ENCODE results near the gene STK32B. TPM values are rescaled to one million over a fixed set of nuclear protein-coding genes. Genes with fewer than 3 reads are reported as not detected.

The STK32B gene
- total and polyA plus RNA-seq, 4 donors = 0.02 to 0.28 (median 0.08) TPM; not detected in 1

- no peak overlapping the region for H3K9ac ChIP-seq (ENCODE audit: low read depth in 1 of 2, low read length in 2 of 2)
- no peak for DNase-seq (ENCODE audit: low spot score)
These were observed 427.4 kb downstream of the STK32B start for GRCh38 chr4:5478697-5479096.

GRCh38 chr4:5479518-5480060, 428.3 kb downstream of the STK32B start:
- no peak for TF ChIP-seq HNF4G (IDR thresholded peaks at IDR 0.05)
- 87% methylated on average over 4 of the region's 4 CpGs for WGBS
- Histone ChIP-seq H3K36me3 (ENCODE audit: control insufficient read depth in 4 of 4, insufficient read depth in 3 of 4, low read depth in 1 of 4, low read length in 3 of 4) (no peaks in the 10 kb centered on the region), H3K4me1 (ENCODE audit: control insufficient read depth in 4 of 4, insufficient read depth in 4 of 4, low read length in 3 of 4) (no peaks in the 10 kb centered on the region), H3K9me3 (ENCODE audit: control insufficient read depth in 4 of 4, low read length in 3 of 4) (no peaks in the 10 kb centered on the region), H3K4me3 (ENCODE audit: low read depth in 1 of 3, low read length in 3 of 3) (no peak overlapping the region), H3K27me3 (ENCODE audit: control insufficient read depth in 4 of 4, insufficient read depth in 4 of 4, low read length in 3 of 4) (no peaks in the 10 kb centered on the region), H3K9ac (ENCODE audit: low read depth in 1 of 2, low read length in 2 of 2) (no peak overlapping the region), H3K27ac (ENCODE audit: low read depth in 1 of 2, low read length in 2 of 2) (no peak overlapping the region)
- no peak for DNase-seq (ENCODE audit: low spot score)

More at GRCh38 chr4:5478697-5479096, 427.4 kb downstream of the STK32B start:
- TF ChIP-seq FOXA1 (IDR thresholded peaks at IDR 0.05) = no peak
- TF ChIP-seq, protein P1, sequence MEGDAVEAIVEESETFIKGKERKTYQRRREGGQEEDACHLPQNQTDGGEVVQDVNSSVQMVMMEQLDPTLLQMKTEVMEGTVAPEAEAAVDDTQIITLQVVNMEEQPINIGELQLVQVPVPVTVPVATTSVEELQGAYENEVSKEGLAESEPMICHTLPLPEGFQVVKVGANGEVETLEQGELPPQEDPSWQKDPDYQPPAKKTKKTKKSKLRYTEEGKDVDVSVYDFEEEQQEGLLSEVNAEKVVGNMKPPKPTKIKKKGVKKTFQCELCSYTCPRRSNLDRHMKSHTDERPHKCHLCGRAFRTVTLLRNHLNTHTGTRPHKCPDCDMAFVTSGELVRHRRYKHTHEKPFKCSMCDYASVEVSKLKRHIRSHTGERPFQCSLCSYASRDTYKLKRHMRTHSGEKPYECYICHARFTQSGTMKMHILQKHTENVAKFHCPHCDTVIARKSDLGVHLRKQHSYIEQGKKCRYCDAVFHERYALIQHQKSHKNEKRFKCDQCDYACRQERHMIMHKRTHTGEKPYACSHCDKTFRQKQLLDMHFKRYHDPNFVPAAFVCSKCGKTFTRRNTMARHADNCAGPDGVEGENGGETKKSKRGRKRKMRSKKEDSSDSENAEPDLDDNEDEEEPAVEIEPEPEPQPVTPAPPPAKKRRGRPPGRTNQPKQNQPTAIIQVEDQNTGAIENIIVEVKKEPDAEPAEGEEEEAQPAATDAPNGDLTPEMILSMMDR (IDR thresholded peaks at IDR 0.05; ENCODE audit: low read depth, low read length, missing input control) = no peak
- no peak for TF ChIP-seq GABPA (IDR thresholded peaks at IDR 0.05 in 1 of 2, conservative IDR thresholded peaks at IDR 0.05 in 1 of 2)
- TF ChIP-seq EGR1 (IDR thresholded peaks at IDR 0.05; ENCODE audit: low read depth in 2 of 2) = no peak
- TF ChIP-seq SP1 (IDR thresholded peaks at IDR 0.05) = no peak
- TF ChIP-seq JUND (IDR thresholded peaks at IDR 0.05) = no peak
- no peak for TF ChIP-seq RXRA (IDR thresholded peaks at IDR 0.05)
- no peak for TF ChIP-seq RAD21 (IDR thresholded peaks at IDR 0.05)
- Histone ChIP-seq H3K4me1 (ENCODE audit: control insufficient read depth in 4 of 4, insufficient read depth in 4 of 4, low read length in 3 of 4) (no peaks in the 10 kb centered on the region), H3K27ac (ENCODE audit: low read depth in 1 of 2, low read length in 2 of 2) (no peak overlapping the region), H3K27me3 (ENCODE audit: control insufficient read depth in 4 of 4, insufficient read depth in 4 of 4, low read length in 3 of 4) (no peaks in the 10 kb centered on the region), H3K4me3 (ENCODE audit: low read depth in 1 of 3, low read length in 3 of 3) (no peak overlapping the region), H3K9me3 (ENCODE audit: control insufficient read depth in 4 of 4, low read length in 3 of 4) (no peaks in the 10 kb centered on the region), H3K36me3 (ENCODE audit: control insufficient read depth in 4 of 4, insufficient read depth in 3 of 4, low read depth in 1 of 4, low read length in 3 of 4) (no peaks in the 10 kb centered on the region)
- WGBS = 82% methylated on average over 6 of the region's 6 CpGs

DNA sequence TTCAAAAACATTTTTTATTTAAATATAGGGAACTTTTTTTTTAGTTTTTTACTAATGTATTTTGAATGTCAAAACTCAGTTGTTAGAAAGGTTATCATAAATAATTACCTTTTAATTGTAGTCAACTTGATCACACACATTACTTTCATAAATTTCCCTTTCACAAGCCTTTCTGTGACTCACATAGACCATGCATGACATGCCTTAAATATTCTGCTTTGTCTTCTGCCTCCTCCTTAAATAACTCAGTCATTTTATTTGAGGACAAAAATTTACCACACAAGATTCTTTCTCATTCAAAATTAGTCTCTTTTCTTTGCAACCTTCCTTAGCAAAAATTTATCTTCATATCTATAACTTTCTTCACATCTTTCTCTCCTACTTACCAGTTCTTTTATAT, 437.1 kb downstream of the STK32B start:
- Histone ChIP-seq H3K9me3 (ENCODE audit: control insufficient read depth in 4 of 4, low read length in 3 of 4) (peaks cover 0 to 4% (median 0%) of the 10 kb centered on the region in 4 donors), H3K36me3 (ENCODE audit: control insufficient read depth in 4 of 4, insufficient read depth in 3 of 4, low read depth in 1 of 4, low read length in 3 of 4) (no peaks in the 10 kb centered on the region), H3K27me3 (ENCODE audit: control insufficient read depth in 4 of 4, insufficient read depth in 4 of 4, low read length in 3 of 4) (no peaks in the 10 kb centered on the region), H3K4me3 (ENCODE audit: low read depth in 1 of 3, low read length in 3 of 3) (no peak overlapping the region), H3K9ac (ENCODE audit: low read depth in 1 of 2, low read length in 2 of 2) (no peak overlapping the region), H3K27ac (ENCODE audit: low read depth in 1 of 2, low read length in 2 of 2) (no peak overlapping the region), H3K4me1 (ENCODE audit: control insufficient read depth in 4 of 4, insufficient read depth in 4 of 4, low read length in 3 of 4) (no peaks in the 10 kb centered on the region)
- no peak for DNase-seq (ENCODE audit: low spot score)
- TF ChIP-seq EGR1 (IDR thresholded peaks at IDR 0.05; ENCODE audit: low read depth in 2 of 2) (no peak), SP1 (IDR thresholded peaks at IDR 0.05) (no peak), HNF4A (conservative IDR thresholded peaks at IDR 0.05) (no peak), MAX (IDR thresholded peaks at IDR 0.05) (no peak), JUND (IDR thresholded peaks at IDR 0.05) (no peak), RAD21 (IDR thresholded peaks at IDR 0.05) (no peak), GABPA (IDR thresholded peaks at IDR 0.05 in 1 of 2, conservative IDR thresholded peaks at IDR 0.05 in 1 of 2) (no peak), YY1 (IDR thresholded peaks at IDR 0.05) (no peak), HNF4G (IDR thresholded peaks at IDR 0.05) (no peak), NR2F2 (IDR thresholded peaks at IDR 0.05) (no peak), RXRA (IDR thresholded peaks at IDR 0.05) (no peak), FOXA1 (IDR thresholded peaks at IDR 0.05) (no peak), TAF1 (conservative IDR thresholded peaks at IDR 0.05) (no peak)
- TF ChIP-seq, protein P1 (IDR thresholded peaks at IDR 0.05; ENCODE audit: low read depth, low read length, missing input control) = no peak
- TF ChIP-seq, protein P2, sequence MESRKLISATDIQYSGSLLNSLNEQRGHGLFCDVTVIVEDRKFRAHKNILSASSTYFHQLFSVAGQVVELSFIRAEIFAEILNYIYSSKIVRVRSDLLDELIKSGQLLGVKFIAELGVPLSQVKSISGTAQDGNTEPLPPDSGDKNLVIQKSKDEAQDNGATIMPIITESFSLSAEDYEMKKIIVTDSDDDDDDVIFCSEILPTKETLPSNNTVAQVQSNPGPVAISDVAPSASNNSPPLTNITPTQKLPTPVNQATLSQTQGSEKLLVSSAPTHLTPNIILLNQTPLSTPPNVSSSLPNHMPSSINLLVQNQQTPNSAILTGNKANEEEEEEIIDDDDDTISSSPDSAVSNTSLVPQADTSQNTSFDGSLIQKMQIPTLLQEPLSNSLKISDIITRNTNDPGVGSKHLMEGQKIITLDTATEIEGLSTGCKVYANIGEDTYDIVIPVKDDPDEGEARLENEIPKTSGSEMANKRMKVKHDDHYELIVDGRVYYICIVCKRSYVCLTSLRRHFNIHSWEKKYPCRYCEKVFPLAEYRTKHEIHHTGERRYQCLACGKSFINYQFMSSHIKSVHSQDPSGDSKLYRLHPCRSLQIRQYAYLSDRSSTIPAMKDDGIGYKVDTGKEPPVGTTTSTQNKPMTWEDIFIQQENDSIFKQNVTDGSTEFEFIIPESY (IDR thresholded peaks at IDR 0.05) = no peak
- TF ChIP-seq, protein P3, sequence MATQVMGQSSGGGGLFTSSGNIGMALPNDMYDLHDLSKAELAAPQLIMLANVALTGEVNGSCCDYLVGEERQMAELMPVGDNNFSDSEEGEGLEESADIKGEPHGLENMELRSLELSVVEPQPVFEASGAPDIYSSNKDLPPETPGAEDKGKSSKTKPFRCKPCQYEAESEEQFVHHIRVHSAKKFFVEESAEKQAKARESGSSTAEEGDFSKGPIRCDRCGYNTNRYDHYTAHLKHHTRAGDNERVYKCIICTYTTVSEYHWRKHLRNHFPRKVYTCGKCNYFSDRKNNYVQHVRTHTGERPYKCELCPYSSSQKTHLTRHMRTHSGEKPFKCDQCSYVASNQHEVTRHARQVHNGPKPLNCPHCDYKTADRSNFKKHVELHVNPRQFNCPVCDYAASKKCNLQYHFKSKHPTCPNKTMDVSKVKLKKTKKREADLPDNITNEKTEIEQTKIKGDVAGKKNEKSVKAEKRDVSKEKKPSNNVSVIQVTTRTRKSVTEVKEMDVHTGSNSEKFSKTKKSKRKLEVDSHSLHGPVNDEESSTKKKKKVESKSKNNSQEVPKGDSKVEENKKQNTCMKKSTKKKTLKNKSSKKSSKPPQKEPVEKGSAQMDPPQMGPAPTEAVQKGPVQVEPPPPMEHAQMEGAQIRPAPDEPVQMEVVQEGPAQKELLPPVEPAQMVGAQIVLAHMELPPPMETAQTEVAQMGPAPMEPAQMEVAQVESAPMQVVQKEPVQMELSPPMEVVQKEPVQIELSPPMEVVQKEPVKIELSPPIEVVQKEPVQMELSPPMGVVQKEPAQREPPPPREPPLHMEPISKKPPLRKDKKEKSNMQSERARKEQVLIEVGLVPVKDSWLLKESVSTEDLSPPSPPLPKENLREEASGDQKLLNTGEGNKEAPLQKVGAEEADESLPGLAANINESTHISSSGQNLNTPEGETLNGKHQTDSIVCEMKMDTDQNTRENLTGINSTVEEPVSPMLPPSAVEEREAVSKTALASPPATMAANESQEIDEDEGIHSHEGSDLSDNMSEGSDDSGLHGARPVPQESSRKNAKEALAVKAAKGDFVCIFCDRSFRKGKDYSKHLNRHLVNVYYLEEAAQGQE (IDR thresholded peaks at IDR 0.05) = no peak
- TF ChIP-seq, protein P4, sequence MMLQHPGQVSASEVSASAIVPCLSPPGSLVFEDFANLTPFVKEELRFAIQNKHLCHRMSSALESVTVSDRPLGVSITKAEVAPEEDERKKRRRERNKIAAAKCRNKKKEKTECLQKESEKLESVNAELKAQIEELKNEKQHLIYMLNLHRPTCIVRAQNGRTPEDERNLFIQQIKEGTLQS (IDR thresholded peaks at IDR 0.05) = no peak

Data from liver (tissue), 9 donors.